H1 (cell line): ENCODE results near the gene AGBL1. TPM values are rescaled to one million over a fixed set of nuclear protein-coding genes. Genes with fewer than 3 reads are reported as not detected.

Experiments
- CHD1 ChIP-seq: IDR thresholded peaks from 2 replicates; pipeline ENCODE4 v1.6.1; 2012; ENCODE audit warnings: low read depth, low read length, improper control_type of control experiment
- CHD2 ChIP-seq: IDR thresholded peaks from 2 replicates; pipeline ENCODE4 v1.6.1; 2012; ENCODE audit warnings: low read length, improper control_type of control experiment
- EGR1 ChIP-seq: IDR thresholded peaks from 2 replicates; pipeline ENCODE4 v1.6.1; 2011; ENCODE audit warnings: low read depth, low read length, borderline replicate concordance
- EP300 ChIP-seq, 2 experiments: IDR thresholded peaks; 1 replicate in 1 of 2; 2 replicates in 1 of 2; pipeline ENCODE4 v1.6.1; 2011 to 2012; ENCODE audit warnings: low read depth in 2 of 2, low read length in 2 of 2, mild to moderate bottlenecking in 2 of 2, borderline replicate concordance in 1 of 2, inconsistent platforms in 1 of 2, moderate library complexity in 1 of 2
- HDAC6 ChIP-seq: IDR thresholded peaks from one replicate; pipeline ENCODE4 v1.7.1; 2012; ENCODE audit warnings: low read depth, mild to moderate bottlenecking, inconsistent platforms, low read length, moderate library complexity
- NRF1 ChIP-seq: IDR thresholded peaks from 2 replicates; pipeline ENCODE4 v1.6.1; 2011; ENCODE audit warnings: mild to moderate bottlenecking, low read depth, low read length, improper control_type of control experiment
- RXRA ChIP-seq: IDR thresholded peaks from 2 replicates; pipeline ENCODE4 v1.6.1; 2011; ENCODE audit warnings: low read depth, mild to moderate bottlenecking, low read length, moderate library complexity; ENCODE audit not compliant: insufficient read depth
- SAP30 ChIP-seq: fragments of 300-600 bp; sonication (generic); IDR thresholded peaks from 2 replicates; pipeline ENCODE4 v1.7.1; 2012; ENCODE audit warnings: low read length, moderate library complexity, mild to moderate bottlenecking, inconsistent platforms; ENCODE audit not compliant: insufficient read depth, insufficient replicate concordance
- SIX5 ChIP-seq: IDR thresholded peaks from 2 replicates; pipeline ENCODE4 v1.6.1; 2011; ENCODE audit warnings: mild to moderate bottlenecking, low read depth, low read length
- SRF ChIP-seq: IDR thresholded peaks from 2 replicates; pipeline ENCODE4 v1.6.1; 2011; ENCODE audit warnings: mild to moderate bottlenecking, low read depth, low read length, moderate library complexity
- TAF7 ChIP-seq: optimal IDR thresholded peaks from 2 replicates; pipeline ENCODE3; 2011; ENCODE audit warnings: low read depth, mild to moderate bottlenecking, inconsistent platforms, low read length, moderate library complexity, borderline replicate concordance
- TBP ChIP-seq: IDR thresholded peaks from 2 replicates; pipeline ENCODE4 v1.6.1; 2011; ENCODE audit warnings: low read depth, low read length, improper control_type of control experiment
- polyA plus RNA-seq, 7 experiments: library from polyadenylated mRNA; depleted of rRNA in 3 of 7; stranded (reverse) in 5 of 7; unstranded in 2 of 7; fragments of >200 nt in 5 of 7; fragments of 200-250 nt in 2 of 7; gene quantifications; 1 replicate in 5 of 7; 2 replicates in 1 of 7; 4 replicates in 1 of 7; pipeline versions ENCODE4 v1.2.1 to v1.2.3, GENCODE V29; 2011 to 2013; ENCODE audit warnings: missing spikeins in 2 of 7, mixed read lengths in 2 of 7
- total RNA-seq: library from RNA; stranded (reverse); fragmentation: NEBNext Ultra II Directional; extraction: Animal tissue kit (Norgen Biotek cat#: 25700); gene quantifications from 2 replicates; pipeline ENCODE4 v1.2.1, GENCODE V29; 2021
- TF ChIP-seq, protein P1 (sequence below): IDR thresholded peaks from 2 replicates; pipeline ENCODE4 v1.6.1; 2011; ENCODE audit warnings: low read length, improper control_type of control experiment
- TF ChIP-seq, protein P2 (sequence below), 3 experiments: IDR thresholded peaks; 1 replicate in 2 of 3; 2 replicates in 1 of 3; pipeline versions ENCODE4 v1.5.1 to v1.6.1; 2011; ENCODE audit warnings: low read length in 3 of 3, mild to moderate bottlenecking in 3 of 3, inconsistent platforms in 2 of 3, low read depth in 1 of 3, moderate library complexity in 1 of 3; ENCODE audit not compliant: insufficient read depth in 1 of 3; ENCODE audit errors: control extremely low read depth in 1 of 3
- TF ChIP-seq, protein P3 (sequence below): IDR thresholded peaks from 2 replicates; pipeline ENCODE4 v1.6.1; 2012; ENCODE audit warnings: inconsistent platforms
- TF ChIP-seq, protein P4 (sequence below): IDR thresholded peaks from 2 replicates; pipeline ENCODE4 v1.6.1; 2012; ENCODE audit warnings: inconsistent platforms

Gene AGBL1
- total and polyA plus RNA-seq, 2 of the 8 experiments (the other 6 are each of a cell fraction or from before 2014, with no cell fraction given): not detected

DNA sequence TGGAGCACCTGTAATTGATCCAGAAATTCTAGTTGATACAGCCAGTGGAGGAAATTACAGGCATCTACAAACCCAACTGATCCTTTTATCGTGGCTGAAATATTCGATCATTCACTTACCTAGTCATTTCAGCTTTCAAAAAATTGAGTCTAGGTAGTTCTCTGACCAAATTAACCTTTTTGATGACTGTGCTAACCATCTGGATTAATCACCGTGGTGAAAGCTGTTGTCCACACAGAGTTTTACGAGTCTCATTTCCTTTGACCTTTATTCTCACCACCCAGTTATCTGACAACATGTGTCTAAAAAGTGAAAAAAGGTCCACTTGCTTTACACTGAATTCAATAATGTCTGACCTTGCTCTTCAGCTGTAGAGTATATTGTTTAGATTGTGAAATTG, 354.3 kb downstream of the AGBL1 start (continued):
- TF ChIP-seq NRF1: no peak
- no peak for TF ChIP-seq EP300 (IDR thresholded peaks at IDR 0.05; ENCODE audit: borderline replicate concordance in 1 of 2, low read depth in 2 of 2, low read length in 2 of 2)
- no peak for TF ChIP-seq SAP30
- TF ChIP-seq, protein P1, sequence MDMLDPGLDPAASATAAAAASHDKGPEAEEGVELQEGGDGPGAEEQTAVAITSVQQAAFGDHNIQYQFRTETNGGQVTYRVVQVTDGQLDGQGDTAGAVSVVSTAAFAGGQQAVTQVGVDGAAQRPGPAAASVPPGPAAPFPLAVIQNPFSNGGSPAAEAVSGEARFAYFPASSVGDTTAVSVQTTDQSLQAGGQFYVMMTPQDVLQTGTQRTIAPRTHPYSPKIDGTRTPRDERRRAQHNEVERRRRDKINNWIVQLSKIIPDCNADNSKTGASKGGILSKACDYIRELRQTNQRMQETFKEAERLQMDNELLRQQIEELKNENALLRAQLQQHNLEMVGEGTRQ: no peak
- no peak for TF ChIP-seq CHD2
- TF ChIP-seq HDAC6: no peak
- TF ChIP-seq, protein P2, sequence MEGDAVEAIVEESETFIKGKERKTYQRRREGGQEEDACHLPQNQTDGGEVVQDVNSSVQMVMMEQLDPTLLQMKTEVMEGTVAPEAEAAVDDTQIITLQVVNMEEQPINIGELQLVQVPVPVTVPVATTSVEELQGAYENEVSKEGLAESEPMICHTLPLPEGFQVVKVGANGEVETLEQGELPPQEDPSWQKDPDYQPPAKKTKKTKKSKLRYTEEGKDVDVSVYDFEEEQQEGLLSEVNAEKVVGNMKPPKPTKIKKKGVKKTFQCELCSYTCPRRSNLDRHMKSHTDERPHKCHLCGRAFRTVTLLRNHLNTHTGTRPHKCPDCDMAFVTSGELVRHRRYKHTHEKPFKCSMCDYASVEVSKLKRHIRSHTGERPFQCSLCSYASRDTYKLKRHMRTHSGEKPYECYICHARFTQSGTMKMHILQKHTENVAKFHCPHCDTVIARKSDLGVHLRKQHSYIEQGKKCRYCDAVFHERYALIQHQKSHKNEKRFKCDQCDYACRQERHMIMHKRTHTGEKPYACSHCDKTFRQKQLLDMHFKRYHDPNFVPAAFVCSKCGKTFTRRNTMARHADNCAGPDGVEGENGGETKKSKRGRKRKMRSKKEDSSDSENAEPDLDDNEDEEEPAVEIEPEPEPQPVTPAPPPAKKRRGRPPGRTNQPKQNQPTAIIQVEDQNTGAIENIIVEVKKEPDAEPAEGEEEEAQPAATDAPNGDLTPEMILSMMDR (IDR thresholded peaks at IDR 0.05; ENCODE audit: control extremely low read depth in 1 of 3, insufficient read depth in 1 of 3, low read depth in 1 of 3, low read length in 3 of 3): no peak
- TF ChIP-seq SIX5: no peak
- no peak for TF ChIP-seq TBP
- TF ChIP-seq EGR1: no peak
- no peak for TF ChIP-seq TAF7
- TF ChIP-seq RXRA: no peak
- TF ChIP-seq SRF: no peak
- TF ChIP-seq, protein P3, sequence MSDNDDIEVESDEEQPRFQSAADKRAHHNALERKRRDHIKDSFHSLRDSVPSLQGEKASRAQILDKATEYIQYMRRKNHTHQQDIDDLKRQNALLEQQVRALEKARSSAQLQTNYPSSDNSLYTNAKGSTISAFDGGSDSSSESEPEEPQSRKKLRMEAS: no peak
- TF ChIP-seq, protein P4, sequence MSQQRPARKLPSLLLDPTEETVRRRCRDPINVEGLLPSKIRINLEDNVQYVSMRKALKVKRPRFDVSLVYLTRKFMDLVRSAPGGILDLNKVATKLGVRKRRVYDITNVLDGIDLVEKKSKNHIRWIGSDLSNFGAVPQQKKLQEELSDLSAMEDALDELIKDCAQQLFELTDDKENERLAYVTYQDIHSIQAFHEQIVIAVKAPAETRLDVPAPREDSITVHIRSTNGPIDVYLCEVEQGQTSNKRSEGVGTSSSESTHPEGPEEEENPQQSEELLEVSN: no peak
- no peak for TF ChIP-seq CHD1
